ENCODE results near the gene SPON1.
"Not testable (repeated sequence)": the region's sequence is repeated elsewhere in the genome, so short reads cannot be mapped to it uniquely, and the experiment has no call there.

SPON1 gene

DNA sequence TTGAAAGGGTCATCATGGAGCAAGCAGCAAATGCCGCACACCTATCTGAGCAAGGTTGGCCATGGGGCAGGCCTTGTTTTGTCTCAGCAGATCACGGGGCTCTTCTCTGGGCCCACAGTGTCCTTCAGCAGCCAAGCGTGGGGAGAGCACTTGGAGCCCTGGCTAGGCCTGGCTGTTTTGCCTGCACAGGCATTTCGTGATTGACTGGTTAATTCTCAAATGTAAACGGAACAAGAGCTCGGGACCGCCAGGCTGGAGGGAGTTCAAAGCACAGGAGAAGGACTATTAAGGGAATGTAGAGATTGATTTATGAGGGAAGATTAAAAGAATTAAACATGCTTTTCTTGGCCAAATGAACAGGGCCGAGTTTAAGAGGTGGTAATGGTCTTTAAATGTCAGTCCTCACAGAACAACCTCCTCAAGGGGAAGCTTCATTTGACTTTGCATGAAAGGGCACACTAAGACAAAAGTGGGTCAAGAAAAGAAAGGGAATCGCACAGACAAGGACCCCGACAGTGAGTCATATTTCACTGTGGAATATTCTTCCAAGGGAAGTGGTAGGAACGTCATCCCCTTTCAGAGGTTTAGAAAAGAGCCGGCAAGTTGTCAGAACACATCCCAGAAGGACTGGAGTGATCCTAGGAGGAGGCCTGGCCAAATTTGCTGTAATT lies 20.7 kb downstream of the SPON1 start:
- no peak for DNase-seq (ENCODE audit: low read depth in 2 of 2)

DNA sequence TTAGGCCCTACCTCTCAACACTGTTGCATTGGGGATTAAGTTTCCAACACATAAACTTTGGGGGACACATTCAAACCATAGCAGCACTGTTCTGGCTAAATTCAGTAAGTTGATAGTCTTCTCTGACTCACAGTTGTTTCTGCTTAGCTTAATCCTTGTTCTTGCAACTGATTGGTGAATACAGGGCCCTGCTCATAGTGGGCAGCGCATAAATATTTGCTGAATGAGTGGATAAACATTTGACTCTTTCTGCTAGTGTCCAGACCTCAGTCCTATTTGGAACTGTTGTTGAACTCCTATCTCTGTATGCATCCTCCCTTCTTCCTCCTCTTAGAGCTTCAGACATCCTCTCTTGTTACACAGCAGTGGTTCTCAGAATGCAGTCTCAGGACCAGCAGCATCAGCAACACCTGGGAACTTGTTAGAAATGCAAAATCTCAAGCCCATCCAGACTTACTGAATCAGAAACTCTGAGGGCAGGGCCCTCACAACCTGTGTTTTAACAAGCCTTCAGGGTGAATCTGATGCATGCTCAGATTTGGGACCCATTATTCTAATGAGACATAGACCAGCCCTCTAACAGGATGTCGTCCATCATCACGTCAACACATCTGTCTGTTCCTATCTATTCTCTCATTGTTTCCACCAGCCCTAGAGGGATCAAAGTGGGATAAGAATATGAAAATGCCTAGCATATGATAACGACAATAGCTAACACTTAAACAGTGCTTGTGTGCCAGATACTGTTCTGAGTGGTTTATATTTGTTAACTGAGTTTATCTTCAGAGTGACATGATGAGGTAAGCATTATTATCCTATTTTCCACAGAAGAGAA lies 22.3 kb downstream of the SPON1 start:
- no peak for DNase-seq (ENCODE audit: low read depth in 2 of 2)

DNA sequence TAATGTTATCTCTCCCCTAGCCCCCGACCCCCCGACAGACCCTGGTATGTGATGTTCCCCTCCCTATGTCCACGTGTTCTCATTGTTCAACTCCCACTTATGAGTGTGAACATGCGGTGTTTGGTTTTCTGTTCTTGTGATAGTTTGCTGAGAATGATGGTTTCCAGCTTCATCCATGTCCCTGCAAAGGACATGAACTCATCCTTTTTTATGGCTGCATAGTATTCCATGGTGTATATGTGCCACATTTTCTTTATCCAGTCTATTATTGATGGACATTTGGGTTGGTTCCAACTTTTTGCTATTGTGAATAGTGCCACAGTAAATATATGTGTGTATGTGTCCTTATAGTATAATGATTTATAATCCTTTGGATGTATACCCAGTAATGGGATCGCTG lies 24.2 kb downstream of the SPON1 start:
- DNase-seq (ENCODE audit: low read depth in 2 of 2), result not testable (repeated sequence)

DNA sequence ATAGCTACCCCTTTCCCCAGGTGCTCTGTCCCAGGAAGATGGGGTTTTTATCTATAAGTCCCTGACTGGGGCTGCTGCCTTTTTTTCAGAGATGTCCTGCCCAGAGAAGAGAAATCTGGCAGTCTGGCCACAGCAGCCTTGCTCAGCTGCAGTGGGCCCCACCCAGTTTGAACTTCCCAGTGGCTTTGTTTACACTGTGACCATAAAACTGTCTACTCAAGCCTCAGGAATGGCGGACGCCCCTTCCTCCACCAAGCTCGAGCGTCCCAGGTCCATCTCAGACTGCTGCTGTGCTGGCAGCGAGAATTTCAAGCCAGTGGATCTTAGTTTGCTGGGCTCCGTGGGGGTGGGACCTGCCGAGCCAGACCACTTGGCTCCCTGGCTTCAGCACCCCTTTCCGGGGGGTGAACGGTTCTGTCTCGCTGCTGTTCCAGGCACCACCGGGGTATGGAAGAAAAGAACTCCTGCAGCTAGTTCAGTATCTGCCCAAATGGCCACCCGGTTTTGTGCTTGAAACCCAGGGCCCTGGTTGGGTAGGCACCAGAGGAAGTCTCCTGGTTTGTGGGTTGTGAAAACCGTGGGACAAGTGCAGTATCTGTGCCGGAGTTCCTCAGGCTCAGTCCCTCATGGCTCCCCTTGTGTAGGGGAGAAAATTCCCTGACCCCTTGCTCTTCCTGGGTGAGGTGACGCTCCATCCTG lies 29.8 kb downstream of the SPON1 start:
- not testable (repeated sequence) for DNase-seq (ENCODE audit: low read depth in 2 of 2)

DNA sequence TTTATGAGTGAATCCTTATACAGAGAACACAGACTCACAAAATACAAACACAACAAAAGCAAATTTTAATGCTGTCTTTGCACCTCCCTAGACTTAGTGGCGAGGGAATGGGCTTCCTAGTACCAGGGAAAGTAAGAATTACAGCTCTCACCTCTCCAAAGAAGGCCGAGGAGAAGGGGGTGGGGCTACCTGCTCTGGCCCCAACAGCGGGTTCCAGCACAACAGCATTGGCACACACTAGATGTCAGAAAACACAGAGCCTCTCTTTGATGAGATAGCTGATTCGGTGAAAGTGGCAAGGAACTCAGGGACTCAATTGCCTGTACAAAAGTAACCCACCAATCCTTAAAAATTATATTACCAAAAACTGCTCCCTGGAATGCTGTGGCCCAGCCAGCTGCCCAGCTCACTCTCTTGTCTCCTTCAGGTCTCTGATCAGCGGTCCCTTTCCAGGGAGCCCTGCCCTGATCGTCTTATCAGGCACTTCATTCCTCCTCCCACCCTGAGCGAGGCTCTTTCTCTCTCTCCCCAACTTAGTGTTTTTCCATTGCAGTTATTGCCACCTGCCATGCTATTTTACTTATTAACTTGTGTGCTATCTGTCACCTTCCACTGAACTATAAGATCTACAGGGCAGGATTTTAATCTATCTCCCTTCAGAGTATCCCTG lies 30.7 kb downstream of the SPON1 start:
- no peak for DNase-seq (ENCODE audit: low read depth in 2 of 2)

DNA sequence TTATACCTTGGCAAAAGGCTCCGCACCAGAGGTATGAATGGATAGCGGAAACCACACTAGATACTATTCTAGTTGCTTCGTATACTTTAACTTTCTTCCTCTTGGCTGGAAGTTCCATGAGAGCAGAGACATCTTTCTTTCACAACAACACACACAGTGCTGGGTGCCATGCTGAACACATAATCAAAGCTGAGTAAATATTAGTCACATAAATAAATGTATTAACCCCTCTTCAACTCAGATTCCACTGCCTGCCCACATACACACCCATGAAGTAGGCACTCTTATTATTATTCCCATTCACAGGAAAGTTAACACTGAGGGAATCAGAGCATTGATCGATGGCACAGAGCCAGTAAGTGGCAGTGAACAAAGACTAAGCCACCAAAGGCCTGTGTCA lies 35.4 kb downstream of the SPON1 start:
- no peak for DNase-seq (ENCODE audit: low read depth in 2 of 2)

DNA sequence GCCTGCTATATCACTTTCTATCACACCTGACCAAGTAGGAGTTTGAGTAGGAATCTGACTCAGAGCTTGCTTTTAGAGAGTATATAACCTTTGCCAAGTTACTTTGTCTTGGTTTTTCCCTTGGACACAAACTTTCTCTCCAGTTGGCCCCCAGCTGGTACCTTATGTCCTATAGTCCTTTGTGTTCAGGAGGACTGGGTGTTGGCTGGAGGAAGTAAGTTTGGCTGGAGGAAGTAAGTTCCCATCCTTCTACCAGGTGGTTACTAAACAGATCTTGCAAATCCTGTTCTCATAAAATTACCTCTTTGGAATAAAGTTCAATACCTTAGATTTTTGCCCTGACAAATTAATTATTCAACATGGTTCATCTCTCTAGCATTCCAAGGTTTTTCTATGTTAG lies 37.2 kb downstream of the SPON1 start:
- DNase-seq (ENCODE audit: low read depth in 2 of 2), result no peak

DNA sequence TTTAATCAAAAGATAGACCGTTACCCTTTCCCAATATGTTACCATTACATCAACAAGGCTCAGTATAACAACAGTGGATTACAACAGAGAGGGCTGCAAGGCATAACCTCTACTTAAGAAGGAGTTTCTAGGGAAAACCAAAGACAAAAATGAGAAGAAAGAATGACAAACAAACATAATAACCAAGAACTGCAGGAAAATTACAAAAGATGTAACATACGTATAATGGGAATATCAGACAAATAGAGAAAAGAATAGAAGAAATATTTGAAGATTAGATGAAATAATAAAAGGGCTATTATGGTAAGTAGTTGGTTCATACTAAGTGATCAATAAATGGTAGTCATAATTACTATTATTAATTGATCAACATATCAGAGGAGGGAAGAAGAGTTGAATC lies 39.1 kb downstream of the SPON1 start:
- no peak for DNase-seq (ENCODE audit: low read depth in 2 of 2)

DNA sequence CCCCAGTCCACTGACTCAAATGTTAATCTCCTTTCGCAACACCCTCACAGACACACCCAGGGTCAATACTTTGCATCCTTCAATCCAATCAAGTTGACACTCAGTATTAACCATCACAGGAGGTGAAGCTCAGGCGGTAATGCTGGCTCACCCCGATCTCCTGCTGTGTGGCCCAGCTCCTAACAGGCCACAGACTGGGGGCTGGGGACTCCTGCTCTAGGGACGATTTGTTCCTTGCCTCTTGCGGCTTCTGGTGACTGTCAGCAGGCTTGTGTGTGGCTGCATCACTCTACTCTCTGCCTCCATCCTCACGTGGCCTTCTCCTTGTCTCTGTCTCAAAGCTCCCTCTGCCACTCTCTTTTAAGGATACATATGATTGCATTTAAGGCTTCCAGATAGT lies 45.0 kb downstream of the SPON1 start:
- no peak for DNase-seq (ENCODE audit: low read depth in 2 of 2)

DNA sequence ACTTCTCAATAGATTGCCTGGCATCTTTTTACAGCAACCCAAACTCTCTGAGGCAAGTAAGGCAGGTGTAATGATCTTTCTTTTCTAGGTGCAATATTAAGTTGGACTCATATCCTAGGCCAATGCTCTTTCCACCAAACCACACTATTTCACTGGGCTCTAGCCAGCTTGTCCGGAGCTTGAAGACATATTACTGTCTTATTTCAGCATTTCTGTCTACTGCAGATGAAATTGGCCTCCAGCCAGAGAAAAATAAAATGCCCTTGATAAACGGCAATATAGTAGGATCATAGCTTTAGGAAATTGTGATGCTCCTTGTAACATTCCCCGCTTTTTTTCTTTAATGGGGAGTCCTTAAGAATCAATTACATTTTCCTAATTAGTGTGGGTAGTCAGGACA lies 48.1 kb downstream of the SPON1 start:
- no peak for DNase-seq (ENCODE audit: low read depth in 2 of 2)

DNA sequence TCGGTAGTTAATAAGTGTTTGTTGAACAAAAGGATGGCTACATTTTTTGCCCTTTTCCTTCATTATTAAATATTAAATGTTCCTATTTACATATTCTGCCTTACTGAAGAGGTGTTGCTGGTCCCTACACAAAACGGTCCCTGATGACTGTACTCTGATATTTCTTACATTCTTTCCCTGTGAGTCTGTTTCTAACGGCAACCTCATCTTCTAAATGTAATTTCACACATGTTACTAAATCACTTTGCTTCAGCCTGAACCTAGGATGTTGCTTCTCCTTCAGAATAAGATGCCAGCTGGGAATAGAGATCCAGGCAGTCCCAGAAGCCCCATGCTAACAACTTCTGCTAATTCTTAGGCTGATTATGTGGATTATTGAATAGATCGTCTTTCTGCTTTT lies 50.3 kb downstream of the SPON1 start:
- DNase-seq (ENCODE audit: low read depth in 2 of 2), result no peak

DNA sequence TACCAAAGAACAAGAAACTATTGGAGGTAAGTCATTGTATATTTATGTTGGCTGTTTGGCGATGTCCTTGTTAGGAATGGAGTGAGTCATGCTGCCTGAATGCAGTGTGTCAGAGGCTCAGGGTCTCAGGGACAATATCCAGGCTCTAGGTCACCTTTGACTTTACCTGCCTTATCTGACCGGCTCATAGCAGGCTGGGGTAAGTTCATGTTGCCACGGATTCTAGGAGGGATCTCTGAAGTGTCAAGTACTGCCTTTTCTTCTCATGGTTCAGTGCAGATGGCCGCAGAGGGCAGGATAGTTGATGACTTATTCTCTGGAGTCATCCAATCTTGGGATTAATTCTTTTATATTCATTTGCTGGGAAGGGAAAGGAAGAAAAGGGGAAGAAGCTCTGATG lies 53.2 kb downstream of the SPON1 start:
- no peak for DNase-seq (ENCODE audit: low read depth in 2 of 2)

DNA sequence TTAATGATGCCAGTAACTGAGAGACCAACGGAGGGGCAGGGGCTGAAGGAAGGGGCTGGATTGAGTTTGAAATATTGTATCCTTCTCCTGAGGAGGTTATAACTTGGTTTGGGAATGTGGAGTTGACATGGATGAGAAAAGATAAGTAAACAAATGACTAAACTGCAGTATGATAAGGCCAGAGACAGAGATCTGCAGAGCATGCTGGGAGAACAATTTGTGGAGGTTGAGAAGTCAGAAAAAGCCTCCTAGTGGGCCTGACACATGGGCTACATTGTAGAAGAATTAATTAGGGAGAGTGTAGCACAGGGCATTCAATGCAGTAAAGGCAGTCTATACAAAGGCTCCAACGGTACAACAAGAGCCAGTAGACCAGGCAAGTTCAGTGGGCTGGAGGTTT lies 55.9 kb downstream of the SPON1 start:
- DNase-seq (ENCODE audit: low read depth in 2 of 2), result no peak

DNA sequence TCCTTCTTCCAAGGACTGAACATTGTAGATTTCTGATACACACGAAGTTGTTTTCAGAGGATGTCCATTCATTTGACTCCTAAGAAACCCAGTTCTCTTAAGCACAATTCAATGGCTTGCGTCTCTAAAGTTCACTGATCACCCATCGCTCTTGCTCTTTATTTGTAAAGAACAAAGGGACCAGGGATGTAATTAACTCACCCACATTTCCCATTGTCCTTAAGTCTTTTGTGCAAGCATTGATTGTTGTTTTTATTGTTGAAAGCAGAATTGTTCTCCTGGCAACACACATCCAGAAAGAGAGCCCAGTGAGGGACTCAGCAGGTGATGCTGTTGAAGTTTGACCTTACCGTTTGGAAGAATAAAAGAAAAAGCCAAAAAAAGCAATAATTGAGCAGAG lies 59.2 kb downstream of the SPON1 start:
- DNase-seq (ENCODE audit: low read depth in 2 of 2), result no peak

DNA sequence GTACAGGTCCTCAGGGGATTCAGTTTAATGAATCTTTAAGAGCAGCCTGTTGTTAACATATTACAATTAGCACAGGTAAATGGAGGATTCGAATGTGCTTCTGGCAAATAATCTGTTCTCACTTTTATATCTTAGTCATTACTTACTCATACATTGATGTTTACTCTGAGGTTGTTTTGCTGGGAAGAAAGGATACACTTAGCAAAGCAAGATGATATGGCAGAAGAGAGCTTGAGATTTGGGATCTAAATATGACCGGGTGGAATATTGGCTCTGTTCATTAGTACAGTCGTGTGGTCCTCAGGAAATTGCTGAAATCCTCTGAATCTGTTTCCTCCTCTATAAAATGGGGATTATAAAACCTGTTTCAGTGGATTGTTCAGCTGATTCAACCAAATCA lies 59.7 kb downstream of the SPON1 start:
- DNase-seq (ENCODE audit: low read depth in 2 of 2), result no peak

DNA sequence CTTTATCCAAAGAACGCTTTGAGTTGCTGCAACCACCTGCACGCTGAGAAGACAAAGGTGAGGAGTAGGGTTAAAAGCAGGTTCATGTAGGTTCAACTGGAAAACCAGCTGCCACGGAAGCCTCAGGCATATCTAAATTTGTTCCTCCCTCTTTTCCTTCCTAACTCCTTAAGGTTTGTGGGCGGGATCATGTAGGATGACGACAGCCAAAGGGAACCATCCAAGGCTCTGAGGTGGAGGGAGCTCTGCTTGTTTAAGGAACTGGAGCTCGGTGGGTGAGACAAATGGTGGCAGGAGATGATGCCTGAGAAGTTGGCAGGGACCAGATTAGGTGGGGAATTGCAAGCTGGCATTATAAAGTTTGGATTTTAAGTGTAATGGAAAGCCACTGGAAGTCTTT lies 60.3 kb downstream of the SPON1 start:
- DNase-seq (ENCODE audit: low read depth in 2 of 2), result no peak

DNA sequence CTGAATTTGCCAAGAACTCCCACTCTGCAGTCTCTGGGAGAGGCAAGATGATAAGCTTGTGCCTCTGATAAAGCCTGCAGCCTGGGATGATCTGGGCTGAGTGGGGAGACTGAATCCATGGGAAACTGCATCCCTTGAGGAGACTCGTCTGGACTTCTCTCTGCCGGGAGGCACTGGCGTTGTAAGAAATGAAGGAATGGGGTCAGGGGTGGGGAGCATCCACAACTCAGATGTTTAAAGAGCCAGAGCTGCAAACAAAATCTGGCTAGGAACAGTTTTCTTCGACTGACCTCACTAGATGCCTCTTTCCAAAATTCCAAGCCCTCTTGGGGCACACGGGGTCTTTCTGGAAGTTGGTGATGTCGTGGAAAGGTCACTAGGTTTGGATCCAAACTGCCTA lies 64.4 kb downstream of the SPON1 start:
- DNase-seq (ENCODE audit: low read depth in 2 of 2), result no peak

DNA sequence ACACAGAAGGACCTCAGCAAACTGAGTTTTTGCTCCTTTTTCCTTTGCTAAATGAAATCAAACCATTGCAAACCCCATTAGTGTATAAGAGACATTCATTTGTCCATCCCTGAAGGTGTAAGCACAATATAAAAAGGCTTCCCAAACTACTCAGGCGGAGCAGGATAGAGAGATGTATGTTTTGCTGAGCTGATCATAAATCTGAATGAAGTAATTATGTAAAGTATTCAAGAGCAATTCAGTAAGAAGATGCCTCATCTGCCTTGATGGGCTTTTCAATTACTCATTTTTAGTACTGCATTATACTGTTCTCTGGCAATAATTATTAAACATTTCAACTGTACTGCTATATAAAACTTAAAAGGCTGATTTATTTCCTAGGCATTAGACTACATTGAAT lies 65.0 kb downstream of the SPON1 start:
- no peak for DNase-seq (ENCODE audit: low read depth in 2 of 2)

DNA sequence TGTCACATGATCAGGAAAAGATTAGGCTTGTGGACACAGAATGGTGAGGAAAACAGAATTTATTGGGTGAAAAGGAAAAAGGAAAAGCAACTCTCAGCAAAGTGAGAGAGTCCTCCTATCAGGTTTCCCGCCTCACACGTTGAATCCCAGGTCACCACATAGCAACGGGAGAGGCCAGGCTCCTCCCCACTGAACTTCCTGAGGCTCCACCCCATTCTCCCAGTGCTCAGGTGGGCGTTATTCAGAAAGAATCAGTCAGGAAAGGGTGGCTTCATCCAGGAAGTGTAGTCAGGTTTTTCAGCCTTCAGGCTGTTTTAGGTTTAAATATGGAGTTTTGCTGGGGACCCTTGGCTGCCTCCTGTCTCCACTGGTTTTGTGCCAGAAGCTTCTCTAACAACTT lies 66.9 kb downstream of the SPON1 start:
- no peak for DNase-seq (ENCODE audit: low read depth in 2 of 2)

DNA sequence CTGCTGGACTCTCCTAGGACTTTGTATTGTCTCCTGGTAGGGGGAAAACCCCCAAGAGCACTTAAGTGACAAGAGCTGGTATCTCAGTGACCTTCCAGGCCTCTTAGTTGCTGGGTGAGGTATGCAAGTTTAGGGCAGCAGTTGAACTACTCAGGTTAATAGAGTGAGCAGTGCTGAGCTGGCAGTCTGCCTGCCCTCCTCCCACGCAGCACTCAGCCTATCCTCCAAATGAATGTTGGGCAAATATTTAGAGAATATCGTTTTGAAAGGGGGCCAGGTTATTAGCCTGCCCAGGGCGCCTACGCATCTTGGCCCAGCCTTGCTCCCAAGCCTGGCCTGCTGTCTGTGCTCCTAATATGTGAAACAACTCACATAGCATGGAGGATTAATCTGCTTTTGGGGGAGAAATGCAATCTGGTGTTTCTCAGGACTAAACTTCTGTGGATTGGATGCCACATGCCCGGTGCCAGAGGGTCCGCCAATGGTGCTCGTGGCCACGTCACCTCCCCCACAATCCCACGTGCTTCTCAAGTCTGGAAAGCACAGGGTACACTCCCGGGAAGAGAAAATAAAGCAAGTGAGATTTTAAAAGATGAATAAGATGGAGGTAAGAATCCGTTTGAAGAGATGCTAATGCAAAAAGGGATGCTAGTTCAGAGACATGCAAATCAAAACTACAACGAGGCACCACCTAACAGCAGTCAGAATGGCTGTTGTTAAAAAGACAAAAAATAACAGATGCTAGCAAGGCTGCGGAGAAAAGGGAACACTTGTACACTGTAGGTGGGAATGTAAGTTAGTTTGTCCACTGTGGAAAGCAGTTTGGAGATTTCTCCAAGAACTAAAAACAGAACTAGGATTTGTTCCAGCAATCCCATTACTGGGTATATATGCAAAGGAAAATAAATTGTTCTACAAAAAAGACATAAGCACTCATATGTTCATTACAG lies 67.7 kb downstream of the SPON1 start:
- DNase-seq (ENCODE audit: low read depth in 2 of 2), result no peak

DNA sequence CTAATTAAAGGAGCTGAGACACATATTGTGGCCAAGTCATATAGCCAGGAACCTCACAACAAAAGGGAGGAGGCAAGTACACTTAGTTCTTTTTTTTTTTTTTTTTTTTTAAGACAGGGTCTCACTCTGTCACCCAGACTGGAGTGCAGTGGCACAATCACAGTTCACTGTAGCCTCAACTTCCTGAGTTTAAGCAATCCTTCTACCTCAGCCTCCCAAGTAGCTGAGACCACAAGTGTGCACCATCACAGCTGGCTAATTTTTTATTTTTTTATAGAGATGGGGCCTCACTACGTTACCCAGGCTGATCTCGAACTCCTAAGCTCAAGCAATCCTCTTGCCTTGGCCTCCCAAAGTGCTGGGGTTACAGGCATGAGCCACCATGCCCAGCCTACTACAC lies 73.0 kb downstream of the SPON1 start:
- not testable (repeated sequence) for DNase-seq (ENCODE audit: low read depth in 2 of 2)
